Hematopoietic multipotent progenitor cell treated with erythropoietin and hydrocortisone succinate and interleukin-3 and kit ligand, for 17 days (in vitro differentiated cells): Measurements from ENCODE around the gene MZT2A.
A peak's percentile ranks its signal among the peaks of the same experiment; 100 is the strongest.
"Not testable (repeated sequence)": the region's sequence is repeated elsewhere in the genome, so short reads cannot be mapped to it uniquely, and the experiment has no call there.

Source experiments
- DNase-seq: peaks from one replicate; pipeline ENCODE4 v3.0.0-alpha.2; 2015; ENCODE audit warnings: low spot score

MZT2A gene

GRCh38 chr2:131520526-131520925 lies 28.3 kb upstream of the MZT2A start:
- no peak for DNase-seq

GRCh38 chr2:131519871-131520470 lies 27.8 kb upstream of the MZT2A start:
- DNase-seq = not testable (repeated sequence)

- DNase-seq = no peak
Observed at GRCh38 chr2:131519466-131519865, 27.3 kb upstream of the MZT2A start.

DNA sequence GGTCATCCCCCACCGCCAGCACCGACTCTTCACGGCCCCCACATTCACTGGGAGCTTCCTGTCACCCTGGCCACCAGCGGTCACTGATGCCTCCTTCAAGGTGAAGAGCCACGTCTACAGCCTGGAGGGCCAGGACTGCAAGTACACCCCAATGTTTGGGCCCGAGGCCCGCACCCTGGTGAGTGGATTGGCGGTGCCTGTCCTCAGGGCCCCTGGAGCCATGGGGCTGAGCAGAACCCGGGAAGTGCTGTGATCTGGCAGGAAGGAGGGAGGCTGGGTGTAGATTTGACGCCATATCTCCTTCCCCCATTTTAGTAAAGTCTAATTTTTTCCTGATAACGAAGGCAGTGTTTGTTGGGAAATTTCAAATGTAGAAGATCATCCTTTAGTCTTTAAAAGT lies 26.3 kb upstream of the MZT2A start:
- DNase-seq = not testable (repeated sequence)

- DNase-seq = not testable (repeated sequence)
Observed at GRCh38 chr2:131517856-131518255, 25.7 kb upstream of the MZT2A start.

GRCh38 chr2:131517106-131517831 lies 25.1 kb upstream of the MZT2A start:
- DNase-seq = no peak

- not testable (repeated sequence) for DNase-seq
Observed at GRCh38 chr2:131516621-131517020, 24.4 kb upstream of the MZT2A start.

DNA sequence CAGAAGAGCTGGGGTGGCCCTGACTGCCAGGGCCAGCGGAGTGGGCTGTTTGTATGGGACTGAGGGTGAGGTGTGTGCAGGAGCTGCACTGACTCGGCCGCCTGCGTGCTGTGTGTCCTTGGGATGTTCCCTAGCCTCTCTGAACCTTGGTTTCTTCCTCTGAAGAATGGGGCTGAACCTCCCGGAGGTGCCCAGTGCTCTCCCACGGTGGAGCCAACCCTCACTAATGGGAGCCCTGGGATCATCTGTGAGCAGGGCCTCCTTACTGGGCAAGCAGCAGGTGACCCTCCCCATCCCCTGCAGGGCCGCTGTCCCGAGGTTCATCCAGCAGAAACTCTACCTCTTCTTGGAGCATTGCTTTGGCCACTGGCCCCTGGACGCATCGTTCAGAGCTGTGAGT lies 23.8 kb upstream of the MZT2A start:
- no peak for DNase-seq

GRCh38 chr2:131515235-131515634 lies 23.0 kb upstream of the MZT2A start:
- DNase-seq = not testable (repeated sequence)

- DNase-seq = not testable (repeated sequence)
Observed at GRCh38 chr2:131514408-131515166, 22.4 kb upstream of the MZT2A start.

- not testable (repeated sequence) for DNase-seq
Observed at GRCh38 chr2:131511969-131512870, 20.0 kb upstream of the MZT2A start.

GRCh38 chr2:131511291-131511968 lies 19.2 kb upstream of the MZT2A start:
- not testable (repeated sequence) for DNase-seq

- no peak for DNase-seq
Observed at GRCh38 chr2:131509615-131510014, 17.4 kb upstream of the MZT2A start.

DNA sequence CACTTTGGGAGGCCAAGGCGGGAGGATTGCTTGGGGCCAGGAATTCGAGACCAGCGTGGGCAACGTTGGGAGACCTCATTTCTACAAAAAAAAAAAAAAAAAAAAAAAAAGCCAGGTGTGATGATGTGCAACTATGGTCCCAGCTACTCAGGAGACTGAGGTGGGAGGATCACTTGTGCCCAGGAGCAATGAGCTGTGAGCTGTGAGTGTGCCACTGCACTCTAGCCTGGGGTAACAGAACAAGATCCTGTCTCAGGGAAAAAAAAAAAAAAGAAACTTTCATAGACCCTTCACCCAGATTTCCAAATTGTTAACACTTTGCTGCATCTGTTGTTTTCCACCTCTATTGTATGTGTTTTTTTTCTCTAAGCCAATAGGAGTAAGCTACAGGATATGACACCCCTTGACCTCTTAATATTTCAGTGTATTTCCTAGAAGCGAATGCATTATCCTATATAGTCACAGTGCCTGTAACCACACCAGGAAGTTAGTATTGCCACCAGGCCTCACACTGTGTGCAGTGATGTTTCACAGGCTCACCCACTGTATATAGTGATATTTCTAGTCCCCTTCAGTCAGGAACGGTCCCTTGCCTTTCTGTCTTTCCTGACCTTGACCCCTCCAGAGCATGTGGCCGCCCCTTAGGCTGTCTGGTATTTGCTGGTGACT lies 12.0 kb upstream of the MZT2A start:
- not testable (repeated sequence) for DNase-seq

DNA sequence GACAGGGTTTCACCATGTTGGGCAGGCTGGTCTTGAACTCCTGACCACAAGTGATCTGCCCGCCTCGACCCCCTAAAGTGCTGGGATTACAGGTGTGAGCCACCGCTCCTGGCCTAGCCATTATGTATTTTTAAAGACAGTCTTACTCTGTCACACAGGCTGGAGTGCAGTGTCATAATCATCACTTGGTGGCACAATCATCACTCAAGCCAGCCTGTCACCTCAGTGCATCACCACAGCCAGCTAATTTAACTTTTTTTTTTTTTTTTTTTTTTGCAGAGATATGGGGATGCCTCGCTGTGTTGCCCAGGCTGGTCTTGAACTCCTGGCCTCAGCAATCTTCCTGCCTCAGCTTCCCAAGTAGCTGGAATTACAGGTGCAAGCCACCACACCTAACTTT lies 11.4 kb upstream of the MZT2A start:
- DNase-seq = not testable (repeated sequence)

DNA sequence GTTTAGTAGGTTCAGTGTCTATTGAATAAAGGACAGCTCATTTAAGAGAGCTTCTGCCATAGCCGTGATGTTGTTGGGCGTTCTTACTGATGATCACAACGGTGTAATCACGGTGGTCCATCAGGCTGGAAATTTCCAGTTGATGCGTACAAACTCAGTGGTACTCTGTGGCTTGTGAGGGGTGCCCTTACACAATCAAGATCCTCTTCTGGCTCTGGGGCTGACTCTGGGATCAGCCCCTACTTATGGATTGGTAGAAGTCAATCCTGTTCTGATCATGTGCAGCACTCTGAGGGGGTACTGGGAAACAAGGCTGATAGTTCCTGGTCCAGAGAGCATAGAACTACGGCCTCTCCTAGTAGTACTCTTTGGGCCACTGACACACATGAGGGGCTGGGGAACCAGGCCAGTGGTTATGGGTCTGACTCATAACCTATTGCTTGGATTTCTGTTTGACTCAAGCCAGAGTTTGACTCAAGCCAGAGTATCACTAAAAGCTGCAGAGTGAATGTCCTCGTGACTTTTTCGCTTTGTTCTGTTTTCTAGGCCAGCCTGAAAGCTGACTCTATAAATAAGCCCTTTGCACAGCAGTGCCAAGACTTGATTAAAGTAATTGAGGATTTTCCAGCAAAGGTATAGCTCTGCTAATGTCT lies 6.2 kb upstream of the MZT2A start:
- DNase-seq = not testable (repeated sequence)

DNA sequence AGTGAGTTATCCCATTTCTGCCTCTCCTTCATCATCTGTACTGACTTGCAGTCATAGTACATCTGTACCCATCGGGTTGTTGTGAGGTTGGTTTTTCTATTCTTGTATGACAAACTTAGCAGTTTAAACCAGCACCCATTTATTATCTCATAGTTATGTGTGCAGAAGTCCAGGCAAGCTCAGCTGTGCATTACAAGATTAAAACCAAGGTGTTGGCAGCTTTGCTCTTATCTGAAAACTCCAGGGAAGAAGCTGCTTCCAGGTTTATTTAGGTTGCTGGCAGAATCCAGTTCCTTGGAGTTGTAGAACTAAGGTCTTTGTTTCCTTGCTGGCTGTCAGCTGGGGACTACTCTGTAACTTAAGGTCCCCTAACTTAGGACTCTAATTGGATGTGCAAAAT lies 3.3 kb upstream of the MZT2A start:
- DNase-seq = not testable (repeated sequence)

DNA sequence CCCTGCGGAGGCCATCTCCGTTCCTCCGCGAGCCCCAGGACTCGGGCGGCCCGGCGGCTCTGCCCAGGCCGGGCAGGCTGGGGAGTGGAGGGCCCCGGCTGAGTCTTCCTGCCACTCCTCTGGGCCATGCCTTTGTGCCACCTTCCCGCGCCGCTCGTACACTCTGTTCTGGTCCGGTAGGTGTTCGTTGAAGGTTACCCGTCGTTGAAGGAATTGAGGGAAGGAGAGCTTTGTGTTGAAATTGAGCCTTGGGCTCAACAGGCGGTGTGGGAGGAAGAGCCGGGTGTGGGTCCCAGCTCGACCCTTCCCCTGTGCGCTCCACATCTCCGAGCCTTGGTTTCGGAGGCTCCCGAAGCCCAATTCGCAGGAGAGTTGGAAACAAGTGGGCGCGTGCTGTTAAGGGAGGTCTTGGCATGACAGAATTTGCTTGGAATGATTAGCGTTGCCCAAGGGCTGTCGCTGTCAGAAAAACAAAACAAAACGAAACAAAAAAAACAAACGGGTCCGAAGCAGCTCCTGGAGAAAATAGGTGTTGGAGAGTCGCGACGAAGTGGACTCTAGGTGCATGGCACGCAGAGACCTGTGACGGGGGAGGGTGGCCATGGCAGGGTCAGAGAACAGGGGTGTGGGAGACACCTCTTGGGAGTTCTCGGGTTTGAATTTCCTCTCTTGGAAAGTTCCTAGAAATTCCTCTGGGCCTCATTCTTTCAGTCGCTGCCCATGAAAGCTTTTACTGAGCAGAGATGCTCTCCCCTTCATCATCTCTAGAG lies 1.2 kb upstream of the MZT2A start:
- peak; percentile 5 for DNase-seq

GRCh38 chr2:131492418-131493198 lies 411 bp upstream of the MZT2A start:
- peak; percentile 92 for DNase-seq
